OCI-LY3 (cell line): ENCODE measurements around the gene FTCD.

Experiments
- H2AFZ ChIP-seq: fragments of 200-600, 300-600 bp; shearing (Covaris generic); 2 replicates; pipeline ENCODE4 v1.6.0; 2014; ENCODE audit warnings: antibody characterized with exemption, low read depth, low read length
- H3K27ac ChIP-seq: fragments of 200-600, 300-600 bp; sonication (generic); 2 replicates; pipeline ENCODE4 v1.5.1; 2014; ENCODE audit warnings: mild to moderate bottlenecking, low read length, moderate library complexity, mixed read lengths
- H3K27me3 ChIP-seq: fragments of 200-600, 300-600 bp; sonication (generic); 2 replicates; pipeline ENCODE4 v1.6.1; 2014; ENCODE audit warnings: low read depth, low read length, mixed read lengths
- H3K36me3 ChIP-seq: fragments of 200-600, 300-600 bp; sonication (generic); replicated peaks from 2 replicates; pipeline ENCODE3; 2014; ENCODE audit warnings: low read depth, low read length, mixed read lengths
- H3K4me1 ChIP-seq: fragments of 300-600, 200-600 bp; sonication (generic); 2 replicates; pipeline ENCODE4 v1.6.1; 2014; ENCODE audit warnings: low read length, mixed read lengths
- H3K4me2 ChIP-seq: fragments of 200-600, 300-600 bp; sonication (generic); 2 replicates; pipeline ENCODE4 v1.6.1; 2014; ENCODE audit warnings: low read length, mixed read lengths
- H3K4me3 ChIP-seq: fragments of 300-600, 200-600 bp; sonication (generic); 2 replicates; pipeline ENCODE4 v1.5.1; 2014; ENCODE audit warnings: antibody characterized with exemption, mild to moderate bottlenecking, low read length, moderate library complexity
- H3K79me2 ChIP-seq: fragments of 300-600, 200-600 bp; shearing (Covaris generic); 2 replicates; pipeline ENCODE4 v1.6.1; 2014; ENCODE audit warnings: mild to moderate bottlenecking, low read length, mixed read lengths
- H3K9ac ChIP-seq: fragments of 300-600, 200-600 bp; shearing (Covaris generic); 2 replicates; pipeline ENCODE4 v1.6.0; 2014; ENCODE audit warnings: mild to moderate bottlenecking, low read length, moderate library complexity
- H3K9me3 ChIP-seq: fragments of 200-600, 300-600 bp; shearing (Covaris generic); 2 replicates; pipeline ENCODE4 v1.6.1; 2014; ENCODE audit warnings: low read length, mixed read lengths; ENCODE audit not compliant: insufficient read depth
- H4K20me1 ChIP-seq: fragments of 200-600, 300-600 bp; sonication (generic); 2 replicates; pipeline ENCODE4 v1.6.1; 2016; ENCODE audit warnings: low read length, mixed read lengths; ENCODE audit not compliant: insufficient read depth
- EZH2phosphoT487 ChIP-seq: fragments of 200-600 bp; shearing (Covaris generic); IDR thresholded peaks from 2 replicates; pipeline ENCODE4 v1.6.1; 2018; ENCODE audit warnings: antibody characterized with exemption, mixed run types, low read depth
- TF ChIP-seq, protein P1 (sequence below): fragments of 200-600, 300-600 bp; sonication (generic); IDR thresholded peaks from 2 replicates; pipeline ENCODE4 v1.5.1; 2014; ENCODE audit warnings: antibody characterized with exemption, low read length, low read depth

The FTCD gene

DNA sequence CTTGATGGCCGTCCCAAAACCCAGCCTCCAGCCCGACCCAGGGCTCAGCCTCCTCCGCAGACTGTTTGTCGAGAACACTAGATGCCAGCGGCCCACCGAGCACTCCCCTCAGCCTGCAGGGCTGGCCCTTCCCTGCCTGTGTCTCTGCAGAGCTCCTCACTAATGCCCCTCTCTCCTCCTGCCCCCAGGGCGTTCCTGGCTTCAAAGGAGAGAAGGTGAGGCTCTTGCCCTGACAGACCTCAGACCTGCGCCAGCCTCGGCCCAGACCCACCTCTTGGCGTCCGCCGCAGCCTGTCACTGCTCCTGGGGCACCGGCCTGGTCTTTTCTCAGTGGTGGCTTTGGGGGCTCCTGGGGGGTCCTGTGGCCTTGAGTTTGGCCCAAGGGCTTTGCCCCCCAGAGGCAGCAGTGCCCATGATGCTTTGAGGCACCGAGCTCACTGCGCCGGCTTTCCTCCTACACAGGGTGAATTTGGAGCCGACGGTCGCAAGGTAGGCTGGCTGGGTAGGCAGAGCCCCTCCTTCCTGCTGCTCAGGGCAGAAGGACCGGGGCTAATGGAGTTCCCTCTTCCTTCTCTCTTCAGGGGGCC is 39.1 kb downstream of the FTCD start:
- no peaks in the 10 kb centered on the region for H4K20me1 ChIP-seq
- no peak overlapping the region for H3K4me2 ChIP-seq
- H3K27me3 ChIP-seq, result no peaks in the 10 kb centered on the region
- H3K79me2 ChIP-seq, result no peaks in the 10 kb centered on the region
- no peaks in the 10 kb centered on the region for H3K36me3 ChIP-seq
- H3K9ac ChIP-seq, result no peak overlapping the region
- H3K4me3 ChIP-seq, result no peak overlapping the region
- no peaks in the 10 kb centered on the region for H3K9me3 ChIP-seq
- H3K4me1 ChIP-seq, result no peaks in the 10 kb centered on the region
- TF ChIP-seq, protein P1, sequence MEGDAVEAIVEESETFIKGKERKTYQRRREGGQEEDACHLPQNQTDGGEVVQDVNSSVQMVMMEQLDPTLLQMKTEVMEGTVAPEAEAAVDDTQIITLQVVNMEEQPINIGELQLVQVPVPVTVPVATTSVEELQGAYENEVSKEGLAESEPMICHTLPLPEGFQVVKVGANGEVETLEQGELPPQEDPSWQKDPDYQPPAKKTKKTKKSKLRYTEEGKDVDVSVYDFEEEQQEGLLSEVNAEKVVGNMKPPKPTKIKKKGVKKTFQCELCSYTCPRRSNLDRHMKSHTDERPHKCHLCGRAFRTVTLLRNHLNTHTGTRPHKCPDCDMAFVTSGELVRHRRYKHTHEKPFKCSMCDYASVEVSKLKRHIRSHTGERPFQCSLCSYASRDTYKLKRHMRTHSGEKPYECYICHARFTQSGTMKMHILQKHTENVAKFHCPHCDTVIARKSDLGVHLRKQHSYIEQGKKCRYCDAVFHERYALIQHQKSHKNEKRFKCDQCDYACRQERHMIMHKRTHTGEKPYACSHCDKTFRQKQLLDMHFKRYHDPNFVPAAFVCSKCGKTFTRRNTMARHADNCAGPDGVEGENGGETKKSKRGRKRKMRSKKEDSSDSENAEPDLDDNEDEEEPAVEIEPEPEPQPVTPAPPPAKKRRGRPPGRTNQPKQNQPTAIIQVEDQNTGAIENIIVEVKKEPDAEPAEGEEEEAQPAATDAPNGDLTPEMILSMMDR, result no peak
- no peak for TF ChIP-seq EZH2phosphoT487
- no peak overlapping the region for H2AFZ ChIP-seq
- H3K27ac ChIP-seq, result no peak overlapping the region

DNA sequence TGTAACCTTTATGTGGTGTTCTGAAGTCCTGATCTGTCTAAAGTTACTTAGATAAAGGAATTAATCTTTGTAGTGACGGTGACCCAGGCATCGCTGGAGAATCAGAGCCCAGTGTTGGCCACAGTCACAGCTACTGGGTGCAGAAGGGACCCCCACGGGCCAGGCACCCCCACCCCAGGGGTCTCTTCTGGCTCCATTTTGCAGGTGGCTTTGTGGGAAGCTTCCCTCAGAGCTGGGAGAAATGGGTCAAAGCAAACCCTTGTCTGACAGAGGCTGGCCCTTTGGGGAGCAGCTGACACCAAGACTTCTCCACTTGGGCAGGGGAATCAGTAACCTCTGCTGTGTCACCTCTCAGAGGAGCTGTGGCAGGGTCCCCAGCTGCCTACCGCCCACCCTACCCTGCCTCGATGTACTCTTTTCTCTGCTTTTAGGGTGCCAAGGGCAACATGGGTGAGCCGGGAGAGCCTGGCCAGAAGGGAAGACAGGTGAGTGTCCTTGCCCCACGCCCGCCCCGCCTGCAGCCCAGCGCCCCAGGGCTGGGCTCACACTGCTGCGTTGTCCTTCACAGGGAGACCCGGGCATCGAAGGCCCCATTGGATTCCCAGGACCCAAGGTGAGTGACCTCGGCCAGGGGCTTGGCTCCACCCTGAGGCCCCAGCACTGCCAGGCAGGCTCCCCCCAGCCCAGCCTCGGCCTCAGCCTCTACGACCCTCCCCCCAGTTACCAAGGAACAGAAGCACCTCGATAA is 39.8 kb downstream of the FTCD start:
- no peaks in the 10 kb centered on the region for H3K9me3 ChIP-seq
- H3K4me3 ChIP-seq, result no peak overlapping the region
- H3K27me3 ChIP-seq, result no peaks in the 10 kb centered on the region
- H3K27ac ChIP-seq, result no peak overlapping the region
- no peak overlapping the region for H3K9ac ChIP-seq
- no peak overlapping the region for H3K4me2 ChIP-seq
- H3K36me3 ChIP-seq, result no peaks in the 10 kb centered on the region
- no peaks in the 10 kb centered on the region for H4K20me1 ChIP-seq
- TF ChIP-seq EZH2phosphoT487, result no peak
- TF ChIP-seq, protein P1, result no peak
- no peaks in the 10 kb centered on the region for H3K4me1 ChIP-seq
- H3K79me2 ChIP-seq, result no peaks in the 10 kb centered on the region
- H2AFZ ChIP-seq, result no peak overlapping the region

DNA sequence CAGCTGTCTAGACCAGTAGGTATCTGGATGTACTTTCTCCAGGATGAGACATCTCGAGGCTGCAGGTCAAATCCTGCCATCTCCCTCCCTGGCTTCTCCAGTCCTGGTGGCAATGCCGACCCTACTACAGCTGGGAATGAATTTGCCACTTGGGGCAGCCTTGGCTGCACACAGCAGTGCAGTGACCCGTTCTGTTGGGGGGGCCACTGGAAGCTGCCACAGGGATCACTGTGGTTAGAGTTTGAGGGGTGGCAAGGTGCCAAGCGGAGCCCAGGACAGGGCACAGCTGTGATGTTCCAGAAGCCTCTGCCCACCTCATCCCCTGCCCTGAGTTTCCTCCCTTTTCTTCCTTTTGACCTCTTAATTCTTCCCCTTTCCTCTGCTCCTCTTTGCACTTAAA is 40.4 kb downstream of the FTCD start:
- H3K4me1 ChIP-seq, result no peaks in the 10 kb centered on the region
- no peak overlapping the region for H2AFZ ChIP-seq
- H4K20me1 ChIP-seq, result no peaks in the 10 kb centered on the region
- no peak overlapping the region for H3K9ac ChIP-seq
- H3K27me3 ChIP-seq, result no peaks in the 10 kb centered on the region
- H3K36me3 ChIP-seq, result no peaks in the 10 kb centered on the region
- H3K4me2 ChIP-seq, result no peak overlapping the region
- H3K9me3 ChIP-seq, result no peaks in the 10 kb centered on the region
- H3K79me2 ChIP-seq, result no peaks in the 10 kb centered on the region
- no peak for TF ChIP-seq EZH2phosphoT487
- TF ChIP-seq, protein P1, result no peak
- no peak overlapping the region for H3K4me3 ChIP-seq
- no peak overlapping the region for H3K27ac ChIP-seq

DNA sequence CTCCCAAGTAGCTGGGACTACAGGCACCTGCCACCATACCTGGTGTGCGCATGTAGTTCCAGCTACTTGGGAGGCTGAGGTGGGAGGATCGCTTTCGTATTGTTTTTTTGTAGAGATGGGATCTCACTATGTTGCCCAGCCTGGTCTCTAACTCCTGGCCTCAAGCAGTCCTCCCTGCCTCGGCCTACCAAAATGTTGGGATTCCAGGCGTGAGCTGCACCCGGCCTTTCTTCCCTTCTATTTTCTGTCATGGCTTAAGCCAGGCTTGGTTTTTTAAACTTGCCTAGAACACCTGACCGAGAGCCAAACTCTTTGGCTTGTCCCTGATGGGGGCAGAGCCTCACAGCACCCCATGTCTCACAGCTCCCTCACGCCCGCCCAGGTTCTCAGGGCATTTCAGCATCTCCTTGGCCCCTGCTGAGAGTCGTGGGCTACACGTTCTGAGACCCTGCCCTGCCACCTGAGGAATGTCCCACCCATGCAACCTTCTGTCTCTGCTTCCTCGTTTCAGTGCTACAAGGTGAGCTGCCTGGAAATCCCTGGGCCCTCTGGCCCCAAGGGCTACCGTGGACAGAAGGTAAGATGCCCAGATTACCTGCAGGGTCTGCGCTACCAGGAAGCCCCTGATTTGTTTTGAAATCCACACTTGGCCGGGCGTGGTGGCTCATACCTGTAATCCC is 41.7 kb downstream of the FTCD start:
- Histone ChIP-seq H3K9me3 (0 out of 2 replicates have a peak, but pooled peaks cover 1% of the 10 kb centered on the region), H3K36me3 (no peaks in the 10 kb centered on the region), H2AFZ (no peak overlapping the region), H3K27ac (no peak overlapping the region), H3K79me2 (no peaks in the 10 kb centered on the region), H3K9ac (no peak overlapping the region), H3K4me2 (no peak overlapping the region), H3K27me3 (no peaks in the 10 kb centered on the region), H4K20me1 (no peaks in the 10 kb centered on the region), H3K4me3 (no peak overlapping the region), H3K4me1 (no peaks in the 10 kb centered on the region)
- no peak for TF ChIP-seq EZH2phosphoT487
- TF ChIP-seq, protein P1, result no peak
